GM23248 (cell line): ENCODE results near the gene CMIP. TPM values are rescaled to one million over a fixed set of nuclear protein-coding genes. Genes with fewer than 3 reads are reported as not detected.

Experiments
- DNase-seq: peaks from one replicate; pipeline ENCODE4 v3.0.0-alpha.2; 2015
- H2AFZ ChIP-seq: fragments of 200-600 bp; sonication (generic); 2 replicates; pipeline ENCODE4 v1.6.1; 2016; ENCODE audit warnings: antibody characterized with exemption
- H3F3A ChIP-seq: fragments of 200-600 bp; sonication (generic); 2 replicates; pipeline ENCODE4 v1.6.1; 2016; ENCODE audit warnings: mild to moderate bottlenecking, antibody characterized with exemption, mixed run types; ENCODE audit not compliant: insufficient read depth
- H3K27ac ChIP-seq: fragments of 200-600 bp; sonication (generic); 2 replicates; pipeline ENCODE4 v1.5.1; 2016; ENCODE audit warnings: mild to moderate bottlenecking
- H3K27me3 ChIP-seq: fragments of 200-600 bp; sonication (generic); replicated peaks from 2 replicates; pipeline ENCODE4 v1.6.1; 2016; ENCODE audit warnings: mild to moderate bottlenecking; ENCODE audit not compliant: insufficient read depth
- H3K36me3 ChIP-seq: fragments of 200-600 bp; sonication (generic); 2 replicates; pipeline ENCODE4 v1.6.1; 2016; ENCODE audit warnings: low read depth, mild to moderate bottlenecking
- H3K4me1 ChIP-seq: fragments of 200-600 bp; sonication (generic); 2 replicates; pipeline ENCODE4 v1.6.1; 2016; ENCODE audit warnings: mild to moderate bottlenecking; ENCODE audit not compliant: insufficient read depth
- H3K4me2 ChIP-seq: fragments of 200-600 bp; sonication (generic); one replicate; pipeline ENCODE4 v1.6.1; 2016; ENCODE audit warnings: mild to moderate bottlenecking; ENCODE audit not compliant: unreplicated experiment
- H3K4me3 ChIP-seq: fragments of 200-600 bp; sonication (generic); 2 replicates; pipeline ENCODE4 v1.5.1; 2016; ENCODE audit warnings: mild to moderate bottlenecking
- H3K79me2 ChIP-seq: fragments of 200-600 bp; sonication (generic); 2 replicates; pipeline ENCODE4 v1.6.1; 2016; ENCODE audit warnings: mild to moderate bottlenecking; ENCODE audit not compliant: insufficient read depth
- H3K9ac ChIP-seq: fragments of 200-600 bp; sonication (generic); 2 replicates; pipeline ENCODE4 v1.6.1; 2016; ENCODE audit warnings: mild to moderate bottlenecking
- H3K9me2 ChIP-seq: fragments of 200-600 bp; sonication (generic); 2 replicates; pipeline ENCODE4 v1.6.1; 2016; ENCODE audit warnings: mixed run types, mild to moderate bottlenecking, moderate library complexity; ENCODE audit not compliant: insufficient read depth
- H3K9me3 ChIP-seq: fragments of 200-600 bp; sonication (generic); one replicate; pipeline ENCODE4 v1.6.1; 2017; ENCODE audit warnings: low read depth
- H4K20me1 ChIP-seq: fragments of 200-600 bp; sonication (generic); 2 replicates; pipeline ENCODE4 v1.6.0; 2016; ENCODE audit not compliant: insufficient read depth
- EZH2 ChIP-seq: fragments of 200-600 bp; sonication (generic); IDR thresholded peaks from 2 replicates; pipeline ENCODE4 v1.6.1; 2018; ENCODE audit warnings: antibody characterized with exemption, mild to moderate bottlenecking; ENCODE audit not compliant: insufficient read depth, poor library complexity, severe bottlenecking
- EZH2phosphoT487 ChIP-seq: fragments of 200-600 bp; sonication (generic); IDR thresholded peaks from 2 replicates; pipeline ENCODE4 v1.6.1; 2018; ENCODE audit warnings: antibody characterized with exemption, moderate library complexity, mild to moderate bottlenecking, low read depth; ENCODE audit not compliant: insufficient read depth
- WGBS, 2 experiments: methylation state at CpG; one replicate each; pipeline ENCODE4 v1.1.6; 2015 to 2017; ENCODE audit warnings: low lambda C conversion rate in 2 of 2, low coverage in 1 of 2; ENCODE audit errors: missing lambda C conversion rate in 2 of 2; 5-methylcytosine and 5-hydroxymethylcytosine counted together
- in situ Hi-C: fragments of 300-500 bp; cut with MboI; formaldehyde crosslinking; loops from 2 replicates; pipeline ENCODE4 v1.15.0; 2020
- polyA plus RNA-seq: library from polyadenylated mRNA; unstranded; fragments of >200 nt; fragmentation: Nextera tagmentation; extraction: Ambion mirVana; gene quantifications from 2 replicates; pipeline ENCODE4 v1.2.1, GENCODE V29; 2016
- total RNA-seq: library from RNA; depleted of rRNA; stranded (reverse); fragments of >200 nt; shearing (Covaris generic); gene quantifications from 2 replicates; pipeline ENCODE4 v1.2.3, GENCODE V29; 2014

The CMIP gene
- total and polyA plus RNA-seq, 2 experiments from 2014 or later: 1.5 to 9.5 TPM

GRCh38 chr16:81606039-81606438, 161.4 kb downstream of the CMIP start:
- Histone ChIP-seq H3K27me3 (no peaks in the 10 kb centered on the region), H3K9me3 (no peaks in the 10 kb centered on the region), H3K36me3 (no peaks in the 10 kb centered on the region; the same call in 1 of the 2 replicates), H2AFZ (no peak overlapping the region), H3K9ac (no peak overlapping the region), H3K4me2 (no peak overlapping the region), H4K20me1 (no peaks in the 10 kb centered on the region; the same call in 1 of the 2 replicates), H3K27ac (no peak overlapping the region), H3F3A (peaks cover 44% of the 10 kb centered on the region), H3K4me3 (no peak overlapping the region), H3K9me2 (no peaks in the 10 kb centered on the region), H3K4me1 (peaks cover 41% of the 10 kb centered on the region), H3K79me2 (peaks cover 51% of the 10 kb centered on the region)
- in situ Hi-C loops: no loop called here
- WGBS, 2 experiments: 97 to 99% methylated on average over 4 of the region's 4 CpGs
- no peak for TF ChIP-seq EZH2
- no peak for TF ChIP-seq EZH2phosphoT487
- no peak for DNase-seq

GRCh38 chr16:81607006-81607405, 162.4 kb downstream of the CMIP start:
- Histone ChIP-seq H3K36me3 (no peaks in the 10 kb centered on the region; the same call in 1 of the 2 replicates), H3K27ac (no peak overlapping the region), H2AFZ (no peak overlapping the region), H3K9me3 (no peaks in the 10 kb centered on the region), H4K20me1 (no peaks in the 10 kb centered on the region; the same call in 1 of the 2 replicates), H3K4me2 (no peak overlapping the region), H3K9ac (no peak overlapping the region), H3K4me3 (no peak overlapping the region), H3K4me1 (peaks cover 44% of the 10 kb centered on the region), H3F3A (peaks cover 44% of the 10 kb centered on the region), H3K9me2 (no peaks in the 10 kb centered on the region), H3K27me3 (no peaks in the 10 kb centered on the region), H3K79me2 (peaks cover 42% of the 10 kb centered on the region)
- in situ Hi-C loops: no loop called here
- TF ChIP-seq EZH2phosphoT487: no peak
- TF ChIP-seq EZH2: no peak
- DNase-seq: no peak
- 94 to 98% methylated on average over 12 of the region's 12 CpGs for WGBS, 2 experiments

GRCh38 chr16:81607805-81608522, 163.4 kb downstream of the CMIP start:
- WGBS, 2 experiments: 94 to 98% methylated on average over 5 to 6 of the region's 6 CpGs
- Histone ChIP-seq H3K9ac (peak overlapping the region; percentile 36), H3F3A (peaks cover 44% of the 10 kb centered on the region), H3K79me2 (peaks cover 35% of the 10 kb centered on the region), H3K4me2 (peak overlapping the region; percentile 31), H2AFZ (no peak overlapping the region), H3K9me3 (no peaks in the 10 kb centered on the region), H4K20me1 (no peaks in the 10 kb centered on the region; the same call in 1 of the 2 replicates), H3K27ac (peak overlapping the region; percentile 80), H3K36me3 (no peaks in the 10 kb centered on the region; the same call in 1 of the 2 replicates), H3K4me3 (no peak overlapping the region), H3K9me2 (no peaks in the 10 kb centered on the region), H3K27me3 (no peaks in the 10 kb centered on the region), H3K4me1 (peaks cover 53% of the 10 kb centered on the region)
- TF ChIP-seq EZH2: no peak
- TF ChIP-seq EZH2phosphoT487: no peak
- in situ Hi-C loops: no loop called here
- no peak for DNase-seq

- Histone ChIP-seq H3K4me2 (peak overlapping the region; percentile 31), H3K79me2 (peaks cover 29% of the 10 kb centered on the region), H3K4me1 (peaks cover 53% of the 10 kb centered on the region), H3K9me3 (no peaks in the 10 kb centered on the region), H3K9ac (peak overlapping the region; percentile 63), H3K36me3 (no peaks in the 10 kb centered on the region; the same call in 1 of the 2 replicates), H3F3A (peaks cover 44% of the 10 kb centered on the region), H3K4me3 (no peak overlapping the region), H3K27me3 (no peaks in the 10 kb centered on the region), H4K20me1 (no peaks in the 10 kb centered on the region; the same call in 1 of the 2 replicates), H3K27ac (peak overlapping the region; percentile 80), H2AFZ (no peak overlapping the region), H3K9me2 (no peaks in the 10 kb centered on the region)
- in situ Hi-C loops: no loop called here
- peak; percentile 96 for DNase-seq
- 40 to 49% methylated on average over 11 to 13 of the region's 13 CpGs for WGBS, 2 experiments
- TF ChIP-seq EZH2phosphoT487 (no peak), EZH2 (no peak)
These were observed 164.1 kb downstream of the CMIP start for GRCh38 chr16:81608523-81609209.
